NOMO-1 treated with DMSO at 0.1 percent for 48 hours (cell line): Measurements from ENCODE around the gene SMARCAL1.
"Not testable (repeated sequence)": the region's sequence is repeated elsewhere in the genome, so short reads cannot be mapped to it uniquely, and the experiment has no call there.

ENCODE experiments used
- DNase-seq: peaks from one replicate; lab custom pipeline; 2025; ENCODE audit not compliant: unreplicated experiment; lab: John Stamatoyannopoulos, UW

The SMARCAL1 gene

DNA sequence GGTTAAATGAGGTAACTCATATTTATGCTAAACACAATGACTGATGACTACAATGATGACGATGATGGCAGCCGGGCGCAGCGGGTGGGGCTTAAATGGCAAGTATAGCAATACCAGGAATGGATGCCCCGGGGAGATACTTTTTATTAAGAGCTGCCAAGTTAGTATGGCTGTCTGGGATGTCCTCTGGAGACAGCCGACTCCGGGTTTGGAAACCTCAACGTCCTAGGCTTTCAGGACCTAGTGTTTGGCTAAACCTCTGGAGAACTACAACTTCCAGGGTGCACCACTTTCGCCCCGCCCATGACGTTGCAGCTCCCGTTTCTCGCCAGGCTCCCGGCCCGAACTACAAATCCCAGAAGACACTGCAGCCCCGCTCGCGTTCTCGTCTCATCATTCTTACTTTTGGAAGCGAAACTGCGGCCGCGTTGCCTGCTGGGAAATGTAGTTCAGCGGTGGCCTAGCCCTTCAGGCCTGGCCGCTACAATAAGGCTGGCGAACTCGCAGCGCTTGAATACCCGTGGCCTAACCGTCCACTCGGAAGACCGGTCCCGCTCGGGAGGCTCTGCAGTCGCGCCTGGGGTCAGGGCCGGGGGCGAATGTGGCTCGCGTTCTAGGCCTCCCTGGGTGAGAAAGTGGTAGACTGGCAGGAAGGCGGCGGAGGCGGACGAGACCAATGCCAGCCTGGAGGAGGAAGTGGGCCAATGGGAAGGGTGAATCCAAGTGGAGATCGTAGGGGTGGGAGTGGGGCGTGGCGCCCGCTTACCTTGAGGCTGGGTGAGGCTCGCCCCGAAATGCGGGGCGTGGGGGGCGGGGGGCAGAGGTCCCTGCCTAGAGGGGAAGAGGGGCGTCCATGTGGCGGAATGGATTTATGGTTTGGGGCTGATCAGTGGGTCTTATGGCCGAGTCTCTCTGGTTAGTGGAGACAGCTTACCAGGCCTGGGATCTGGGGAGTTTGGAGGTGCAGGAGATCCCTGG lies at the start of gene SMARCAL1:
Gene SMARCAL1, plus strand, starts transcription at position 463 of the 978 bp plus-strand sequence. CDS start 2,221 bp downstream, outside the sequence.
- DNase-seq: peak; percentile 98

DNA sequence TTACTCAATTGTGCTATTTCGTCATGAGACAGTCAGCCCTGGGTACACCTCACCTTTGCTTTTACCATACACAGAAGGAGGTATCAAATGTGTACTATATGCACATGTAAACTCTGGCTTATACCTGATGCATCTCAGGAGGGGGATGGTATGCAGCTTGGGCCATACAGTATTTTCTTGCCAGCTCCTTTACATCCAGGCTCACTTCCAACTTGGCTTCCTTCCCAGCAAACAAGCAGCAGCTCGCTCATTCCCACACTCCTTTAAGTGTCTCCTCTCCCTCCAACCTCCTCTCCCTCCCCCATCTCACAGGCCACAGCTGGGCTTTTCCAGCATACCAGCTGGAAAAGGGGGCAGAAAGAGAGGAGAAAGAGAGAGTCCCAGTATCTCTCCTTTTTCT lies 49.6 kb upstream of the SMARCAL1 start:
- DNase-seq: no peak

DNA sequence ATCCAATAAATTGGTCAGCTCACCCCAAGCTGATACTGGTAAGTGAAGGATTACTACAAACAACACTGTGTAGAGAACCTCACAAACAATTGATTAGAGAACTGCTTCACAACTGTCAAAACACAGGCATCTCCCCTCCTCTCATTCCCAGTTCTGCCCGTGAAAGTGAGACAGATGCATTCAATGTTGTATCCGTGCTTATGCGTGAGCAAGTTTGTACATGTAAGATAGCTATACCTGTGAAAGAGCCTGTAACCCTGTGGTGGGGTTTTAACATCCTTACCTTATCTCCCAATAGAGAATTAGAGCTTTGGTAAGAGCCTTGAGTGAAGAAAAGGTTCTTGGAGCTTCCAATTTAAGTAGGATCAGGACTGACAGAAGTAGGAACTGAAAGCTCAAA lies 49.1 kb upstream of the SMARCAL1 start:
- no peak for DNase-seq

DNA sequence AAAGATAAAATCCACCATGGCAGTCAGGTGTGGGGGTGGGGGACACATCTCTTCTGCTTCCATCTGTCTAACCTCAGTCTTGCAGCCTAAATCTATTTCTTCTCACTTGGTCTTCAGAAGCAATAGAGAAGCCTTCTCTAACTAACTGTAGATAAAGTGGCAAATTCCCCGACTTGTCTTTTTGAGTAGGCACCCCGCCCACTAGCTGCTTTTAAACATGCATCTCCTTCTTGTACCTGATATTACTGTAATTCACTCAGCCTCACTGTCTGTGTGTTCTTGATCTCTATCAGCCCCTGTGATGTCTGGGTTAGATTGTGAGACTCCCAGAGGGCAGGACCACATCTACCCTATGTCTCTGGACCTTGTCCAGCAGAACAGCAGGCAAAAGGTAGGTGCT lies 46.8 kb upstream of the SMARCAL1 start:
- no peak for DNase-seq

DNA sequence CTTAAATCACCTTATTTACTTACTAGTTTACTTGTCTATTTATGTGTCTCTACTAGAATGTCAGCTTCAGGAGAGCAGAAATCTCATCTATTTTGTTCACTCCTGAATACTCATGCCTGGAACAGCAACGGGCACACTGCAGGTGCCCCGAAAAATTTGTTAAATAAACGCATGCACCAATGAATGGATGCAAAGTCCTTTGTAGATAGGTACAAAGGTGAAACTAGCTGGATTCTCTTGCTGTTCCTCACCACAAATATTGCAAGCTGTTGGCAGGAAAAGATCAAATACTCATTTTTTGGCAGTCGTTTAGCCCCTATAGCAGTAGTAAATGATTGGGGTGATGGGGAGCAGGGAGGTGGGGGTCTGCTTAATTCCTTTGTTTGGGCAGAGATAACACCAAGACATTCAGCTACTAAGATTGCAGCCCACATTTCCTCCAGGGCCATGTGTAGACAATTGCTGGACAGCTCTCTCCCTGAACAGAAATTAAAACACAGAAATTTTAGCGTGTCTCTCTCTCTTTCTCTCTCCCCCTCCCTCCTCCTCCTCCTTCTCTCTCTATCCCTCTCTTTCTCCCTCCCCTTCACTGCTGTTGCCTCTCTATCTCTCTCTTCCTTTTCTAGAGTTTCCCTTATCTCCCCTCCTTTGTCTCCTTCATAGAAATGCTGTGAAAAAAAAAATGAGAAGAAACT lies 45.4 kb upstream of the SMARCAL1 start:
- DNase-seq: no peak

DNA sequence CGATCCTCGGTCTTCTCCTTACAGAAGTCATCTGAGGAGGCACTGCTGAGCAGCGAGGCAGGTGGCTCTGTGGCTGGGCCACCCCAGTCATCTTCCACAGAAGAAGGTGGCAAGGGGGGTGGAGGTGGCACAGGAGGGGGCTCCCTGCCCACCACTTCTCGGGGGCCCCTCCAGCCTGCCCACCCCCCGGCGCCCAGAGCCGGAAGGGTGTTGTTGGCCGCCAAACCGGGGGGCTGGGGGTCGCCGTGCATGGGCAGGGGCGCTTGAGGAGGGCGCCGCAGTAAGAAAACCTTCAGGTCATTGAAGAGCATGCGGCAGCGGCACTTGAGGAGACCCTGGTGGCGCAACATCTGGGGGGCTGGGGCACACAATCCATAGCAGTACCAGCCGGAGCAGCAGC lies 42.5 kb upstream of the SMARCAL1 start:
- no peak for DNase-seq

DNA sequence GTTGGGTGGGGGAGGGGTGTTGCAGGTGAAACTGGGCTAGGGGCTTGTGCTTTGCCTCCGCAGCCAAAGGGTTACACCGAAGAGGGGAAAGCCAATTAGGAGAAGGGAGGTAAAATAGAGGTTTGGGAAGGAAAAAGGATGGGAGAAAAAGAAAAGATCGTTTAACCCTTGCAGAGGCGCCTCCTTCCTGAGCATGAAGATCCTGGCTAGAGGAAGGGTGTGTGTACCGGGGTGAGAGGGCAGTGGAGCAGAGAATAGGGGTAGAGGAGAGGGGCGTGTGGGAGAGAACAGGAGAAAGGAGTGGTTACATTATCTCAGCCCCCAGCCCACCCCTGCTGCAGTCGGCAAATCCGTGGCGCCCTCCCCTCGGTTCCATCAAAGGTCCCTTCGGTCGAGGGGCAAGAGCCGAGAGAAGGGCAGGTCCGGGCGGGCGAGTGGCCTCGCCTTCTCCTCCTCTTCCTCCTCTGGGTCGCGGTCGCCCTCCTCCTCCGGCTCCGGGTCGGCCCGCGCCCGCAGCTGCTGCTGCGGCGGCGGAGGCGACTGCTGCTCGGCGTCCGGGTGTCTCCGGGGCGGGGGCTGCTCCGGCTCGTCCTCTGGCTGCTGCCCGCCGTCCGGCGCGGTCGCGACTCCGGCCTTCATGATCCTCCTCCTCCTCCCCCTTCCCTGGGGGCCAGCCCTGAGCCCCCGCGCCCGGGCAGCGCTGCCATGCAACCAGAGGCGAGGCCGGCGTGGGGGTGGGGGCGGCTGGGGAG lies 41.1 kb upstream of the SMARCAL1 start:
- DNase-seq: no peak

DNA sequence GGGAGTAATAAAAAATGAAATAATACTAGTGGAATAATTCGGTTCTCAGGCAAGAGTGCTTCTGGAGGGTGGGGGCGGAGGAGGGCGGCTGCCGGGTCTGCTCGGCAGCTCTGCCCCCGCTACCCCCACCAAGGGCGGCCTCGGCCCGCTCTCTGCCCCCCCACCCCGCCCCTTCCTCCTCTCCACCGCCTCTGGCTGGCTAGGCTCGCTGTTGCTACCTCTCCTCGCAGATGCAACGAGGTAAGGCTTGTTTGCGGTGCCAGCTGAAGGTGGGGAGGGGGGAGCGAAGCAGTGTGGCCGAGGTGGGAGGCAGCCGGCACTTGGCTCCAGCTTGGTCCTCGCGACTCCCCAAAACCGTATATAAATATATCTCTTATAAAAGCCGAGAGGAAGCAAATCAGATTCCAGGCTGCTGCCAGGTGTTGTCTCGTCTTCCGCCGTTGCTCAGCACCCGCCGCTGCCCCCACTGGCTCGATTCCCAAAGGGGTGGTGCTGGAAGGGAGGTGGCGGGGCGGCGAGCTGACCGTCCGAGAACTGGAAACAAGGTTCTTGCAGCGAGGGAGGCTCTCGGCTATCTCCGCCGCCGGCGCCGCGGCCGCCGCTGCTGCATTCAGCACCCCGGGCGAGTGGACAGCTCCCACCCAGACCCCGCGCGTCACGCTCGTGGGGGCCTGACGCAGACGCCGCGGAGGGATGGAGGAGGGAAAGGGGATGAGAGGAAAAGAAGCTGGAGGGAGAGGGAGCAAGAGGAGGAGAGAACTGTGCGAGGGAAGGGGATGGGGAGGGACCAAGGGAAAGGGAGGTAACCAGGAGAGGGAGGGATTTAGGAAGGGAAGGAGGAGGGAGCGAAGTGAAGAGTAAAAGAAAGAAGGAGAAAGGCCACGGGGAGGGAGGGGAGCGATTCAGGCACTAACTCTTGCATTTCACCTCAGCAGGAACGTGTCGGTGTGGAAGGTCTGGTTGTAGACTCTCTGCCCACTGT lies 40.3 kb upstream of the SMARCAL1 start, which contains the start of gene MARCHF4:
Gene MARCHF4, minus strand, starts transcription at position 763 of the 982 bp plus-strand sequence. CDS start 2,223 bp downstream, outside the sequence.
- peak; percentile 1 for DNase-seq

DNA sequence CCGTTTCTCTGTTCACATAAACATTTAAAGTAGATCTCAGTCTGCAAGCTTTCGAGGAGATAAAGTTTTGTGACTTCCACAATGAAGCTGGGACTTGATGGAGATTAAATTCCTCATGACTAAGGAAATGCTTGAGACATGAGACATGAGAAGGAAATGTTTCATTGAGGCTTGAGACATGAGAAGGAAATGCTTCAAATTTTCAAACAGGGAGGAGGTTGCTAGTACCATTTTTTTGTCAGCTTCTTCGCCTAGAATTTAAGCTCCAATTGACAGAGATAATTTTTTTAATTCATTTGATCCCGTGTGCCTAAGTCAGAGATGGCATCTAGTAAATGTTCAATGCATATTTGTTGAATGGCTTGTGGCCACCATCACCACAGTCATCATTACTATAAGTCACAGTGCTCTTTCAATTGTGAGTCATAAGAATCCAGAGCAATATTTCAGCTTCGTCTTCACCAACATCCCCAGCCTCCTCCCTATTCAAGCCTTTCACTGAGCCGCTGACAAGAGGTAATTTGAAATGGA lies 39.5 kb upstream of the SMARCAL1 start:
- no peak for DNase-seq

DNA sequence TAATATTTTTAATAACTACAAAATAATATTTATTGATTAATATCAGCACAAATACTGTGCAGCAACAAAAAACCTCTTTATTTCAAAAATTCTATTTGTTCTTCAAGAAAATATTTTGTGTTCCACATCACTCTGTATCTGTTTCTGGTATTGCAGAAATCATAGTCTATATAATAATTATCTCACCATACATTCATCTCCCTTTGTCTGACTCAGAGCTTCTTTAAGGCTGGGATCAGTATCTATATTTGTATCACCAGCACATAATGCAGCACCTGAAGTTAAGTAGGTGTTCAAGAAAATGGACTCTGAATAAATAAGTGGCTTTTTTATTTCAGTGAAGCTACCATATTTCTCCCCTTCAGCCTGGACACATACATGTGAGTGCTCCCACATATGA lies 38.4 kb upstream of the SMARCAL1 start:
- DNase-seq: no peak

DNA sequence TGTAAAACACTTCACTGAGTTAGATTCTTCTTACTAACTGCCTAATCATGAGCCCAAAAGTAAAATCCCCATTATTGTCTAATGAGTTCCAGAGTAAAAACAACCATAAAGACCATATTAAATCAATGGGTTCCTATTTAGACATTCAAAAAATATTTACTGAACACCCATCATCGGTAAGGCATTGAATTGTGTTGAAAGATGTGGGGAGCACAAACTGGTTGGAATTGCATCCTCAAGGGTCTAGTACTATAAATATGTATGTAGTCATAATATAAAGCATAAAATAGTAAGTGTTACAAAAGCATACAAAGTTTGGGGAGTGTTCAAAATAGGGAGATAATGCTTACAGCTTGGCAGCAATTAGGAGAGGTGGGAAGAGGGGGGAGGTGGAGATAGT lies 37.0 kb upstream of the SMARCAL1 start:
- no peak for DNase-seq

DNA sequence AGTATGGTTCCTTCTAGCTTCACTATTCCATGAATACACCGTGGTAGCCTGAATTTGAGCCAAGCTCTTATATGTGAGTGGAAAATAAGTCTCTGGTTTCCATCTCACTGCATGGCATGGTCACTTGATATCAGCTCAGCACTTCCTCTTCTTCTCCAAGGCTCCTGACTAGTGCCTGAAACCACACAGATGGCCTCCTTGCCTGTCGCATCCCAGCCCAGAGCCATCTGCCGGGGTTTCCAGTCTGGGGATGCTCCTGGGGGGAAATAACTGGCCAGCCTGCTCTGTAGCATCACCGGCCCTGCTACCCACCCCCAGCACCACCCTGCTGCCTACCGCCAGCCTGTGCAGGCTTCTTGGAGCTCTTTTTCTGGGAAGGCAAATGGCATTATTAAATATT lies 32.3 kb upstream of the SMARCAL1 start:
- no peak for DNase-seq

DNA sequence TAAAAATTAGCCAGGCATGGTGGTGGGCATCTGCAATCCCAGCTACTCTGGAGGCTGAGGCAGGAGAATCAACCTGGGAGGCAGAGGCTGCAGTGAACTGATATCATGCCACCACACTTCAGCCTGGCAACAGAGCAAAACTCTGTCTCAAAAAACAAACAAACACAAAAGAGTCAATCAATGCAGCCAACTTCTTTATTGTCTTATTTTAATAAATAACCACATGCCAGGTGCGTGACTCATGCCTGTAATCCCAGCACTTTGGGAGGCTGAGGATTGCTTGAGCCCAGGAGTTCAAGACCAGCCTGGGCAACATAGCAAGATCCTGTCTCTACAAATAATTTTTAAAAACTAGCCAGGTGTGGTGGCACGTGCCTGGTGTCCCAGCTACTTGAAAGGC lies 27.9 kb upstream of the SMARCAL1 start:
- DNase-seq: not testable (repeated sequence)

DNA sequence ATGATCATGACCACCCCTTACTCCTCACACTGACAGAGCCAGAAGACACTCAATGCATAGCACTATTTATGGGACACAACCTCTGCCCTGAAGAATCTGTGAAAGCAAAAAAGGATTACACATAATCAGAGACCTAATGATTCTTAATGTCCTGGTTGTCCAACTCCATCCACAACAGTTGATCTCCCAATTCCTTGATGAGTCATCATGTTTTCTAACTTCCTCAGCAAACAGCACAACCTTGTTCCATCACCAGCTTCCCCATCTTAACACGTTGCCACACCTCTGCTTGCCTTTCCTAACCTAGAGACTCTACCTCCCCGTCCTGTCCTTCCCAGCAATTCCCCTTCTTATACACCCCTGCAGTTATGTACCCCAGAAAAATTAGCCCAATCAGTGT lies 26.8 kb upstream of the SMARCAL1 start:
- DNase-seq: no peak

DNA sequence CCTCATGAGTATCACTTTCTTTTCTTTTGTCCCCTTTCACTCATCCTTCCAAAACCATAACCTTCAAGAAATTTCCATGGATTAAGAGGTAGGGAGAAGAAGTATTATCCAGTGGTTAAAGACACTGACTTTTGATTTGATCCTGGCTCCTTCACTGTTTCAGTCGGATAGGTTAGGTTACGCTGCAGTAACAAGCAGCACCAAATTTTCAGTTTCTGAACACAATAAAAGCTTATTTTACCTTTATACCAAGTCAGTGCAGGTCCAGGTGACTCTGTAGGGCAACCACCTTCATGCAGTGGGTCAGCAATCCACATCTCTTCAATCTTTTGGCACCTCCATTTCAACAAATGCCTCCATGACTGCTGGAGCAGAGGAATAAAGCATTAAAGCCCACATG lies 25.0 kb upstream of the SMARCAL1 start:
- no peak for DNase-seq

DNA sequence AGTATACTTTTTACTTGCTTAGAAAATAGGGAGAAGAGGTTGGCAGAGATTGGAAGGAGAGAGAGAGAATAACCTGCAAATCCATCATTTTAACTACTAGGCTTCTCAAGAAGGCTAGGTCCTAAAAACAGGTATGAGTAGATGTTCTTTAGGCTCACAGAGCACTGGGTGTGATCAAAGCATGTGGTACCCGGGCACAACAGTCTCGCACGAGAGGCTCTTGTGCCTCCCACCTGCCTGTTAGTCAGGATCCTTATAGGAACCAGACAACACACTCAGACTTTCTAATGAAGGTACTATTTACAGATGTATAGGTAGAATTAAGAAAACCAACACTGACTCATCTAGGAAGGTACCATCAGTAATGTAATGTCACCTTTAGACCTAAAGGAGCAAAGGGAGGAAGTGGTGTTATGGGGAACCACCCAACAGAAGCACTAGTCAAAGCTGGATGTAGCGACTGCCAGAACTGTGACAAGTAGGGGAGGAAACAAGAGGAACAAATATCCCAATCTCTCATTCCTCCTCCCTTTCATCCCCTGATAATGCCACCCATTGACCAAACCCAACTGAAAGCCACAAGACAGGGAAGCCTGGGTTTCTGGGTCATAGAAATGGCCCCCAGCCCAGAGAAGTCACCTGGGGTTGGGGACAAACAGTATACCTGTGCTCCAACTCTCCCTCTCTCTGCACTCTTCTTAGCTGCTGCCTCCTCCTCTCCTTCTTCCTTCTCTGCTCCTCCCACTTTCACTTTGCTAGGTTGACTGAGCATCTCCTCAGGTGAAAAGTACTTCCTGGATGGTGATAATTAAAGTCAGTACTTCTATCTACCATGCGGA lies 24.0 kb upstream of the SMARCAL1 start:
- no peak for DNase-seq

DNA sequence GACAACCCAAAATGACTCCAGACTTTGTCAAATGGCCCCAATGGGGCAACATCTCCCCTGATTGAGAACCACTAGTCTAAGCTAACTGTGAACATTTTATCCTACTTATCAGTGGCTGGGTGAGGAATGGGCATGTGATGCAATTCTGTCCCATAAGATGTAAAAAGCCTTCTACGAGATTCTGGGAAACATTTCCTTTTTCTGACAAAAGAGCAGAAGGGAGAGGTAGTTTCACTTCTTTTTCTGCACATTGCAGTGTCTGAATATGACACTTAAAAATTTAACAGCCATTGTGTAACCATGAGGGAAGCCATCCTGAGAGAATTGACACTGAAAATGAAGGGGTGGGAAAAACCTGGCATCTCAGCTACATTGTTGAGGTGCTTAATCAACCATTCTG lies 22.7 kb upstream of the SMARCAL1 start:
- DNase-seq: peak; percentile 68

DNA sequence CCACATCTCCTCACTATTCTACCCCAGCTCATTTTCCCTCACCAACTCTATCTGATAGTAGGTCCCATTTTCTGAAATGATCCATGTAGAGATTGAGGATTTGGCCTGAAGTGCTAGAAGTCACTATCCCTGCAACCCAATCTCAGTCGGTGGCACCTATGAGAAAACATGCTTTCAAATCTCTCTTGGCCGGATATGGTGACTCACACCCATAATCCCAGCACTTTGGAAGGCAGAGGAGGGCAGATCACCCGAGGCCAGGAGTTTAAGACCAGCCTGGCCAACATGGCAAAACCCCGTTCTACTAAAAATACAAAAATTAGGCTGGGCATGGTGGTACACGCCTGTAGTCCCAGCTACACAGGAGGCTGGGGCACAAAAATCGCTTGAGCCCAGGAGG lies 20.9 kb upstream of the SMARCAL1 start:
- no peak for DNase-seq

DNA sequence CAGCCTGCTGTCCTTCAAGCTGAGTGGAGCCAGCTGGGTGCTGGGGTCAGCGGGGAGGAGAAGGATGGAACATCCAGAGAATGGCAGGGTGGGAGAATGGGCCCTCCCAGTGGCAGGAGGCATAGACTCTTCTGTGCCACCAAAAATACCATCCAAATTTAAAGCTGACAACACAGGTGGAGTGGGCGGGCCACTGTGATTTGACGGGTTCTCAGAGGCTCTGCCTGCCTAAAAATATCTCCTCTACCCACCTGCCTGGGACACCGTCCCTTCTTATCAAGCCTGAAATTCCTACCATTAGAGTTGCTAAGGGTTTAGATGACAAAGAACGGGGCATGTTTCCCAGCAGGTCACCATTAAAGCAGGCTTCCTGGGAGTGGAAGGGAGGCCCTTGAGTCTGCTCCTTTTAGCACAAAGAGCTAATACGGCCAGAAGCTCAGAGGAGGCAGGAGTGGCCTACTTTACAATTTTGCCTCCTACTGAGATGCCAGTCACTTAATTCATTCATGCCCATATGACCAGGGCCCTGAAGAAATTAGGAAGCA lies 20.2 kb upstream of the SMARCAL1 start:
- DNase-seq: no peak
